Hepatic stellate cell (primary cell): ENCODE results near the gene NOS1AP.

Source experiments
- DNase-seq: peaks from one replicate; pipeline ENCODE4 v3.0.0; 2011; ENCODE audit warnings: low spot score

Gene NOS1AP

DNA sequence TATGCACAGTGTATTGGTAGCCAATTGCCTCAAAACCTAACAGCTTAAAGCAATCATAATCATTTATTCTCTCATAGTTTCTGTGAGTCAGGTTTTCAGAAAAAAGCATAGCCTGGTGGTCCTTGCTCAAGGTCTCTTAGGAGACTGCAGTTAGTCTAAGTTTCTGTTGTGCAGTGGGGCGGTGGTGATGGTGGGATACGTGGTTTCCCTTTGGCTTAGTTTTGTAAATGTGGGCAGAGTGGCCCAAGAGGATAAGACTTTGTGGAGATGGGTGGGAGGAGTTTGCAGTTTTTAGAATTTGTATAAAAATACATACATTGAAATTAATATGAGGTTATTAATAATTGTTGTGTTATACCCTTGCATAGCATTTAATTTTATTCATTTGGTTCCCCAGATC, 68.6 kb downstream of the NOS1AP start:
- DNase-seq, result no peak

DNA sequence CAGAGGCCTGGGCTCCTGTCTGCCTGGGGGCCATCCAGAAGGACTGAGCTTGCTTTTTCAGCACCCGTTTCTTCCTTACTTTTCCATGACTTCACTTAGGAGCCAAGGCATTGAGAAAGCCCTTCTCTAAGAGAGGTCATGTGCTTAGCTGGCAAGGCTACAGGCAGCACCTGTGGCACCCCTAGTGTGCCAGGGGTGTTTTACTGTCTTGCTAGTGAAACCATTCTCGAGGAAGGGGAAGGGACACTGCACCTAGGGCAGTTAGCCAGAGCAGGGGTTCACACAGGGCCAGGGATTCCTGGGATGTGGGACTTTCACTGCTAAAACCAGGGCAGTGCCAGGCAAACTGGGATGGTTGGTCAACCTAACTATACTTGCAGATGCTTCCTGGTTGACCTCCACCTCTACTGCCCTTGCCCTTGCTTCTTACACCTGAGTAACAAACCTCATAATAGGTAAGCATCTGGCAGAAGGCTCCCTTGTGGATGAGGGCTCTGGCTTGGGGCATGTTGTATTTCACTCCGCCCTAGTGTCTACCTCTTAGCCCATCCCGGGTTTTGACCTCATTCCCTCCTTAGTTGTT, 69.2 kb downstream of the NOS1AP start:
- no peak for DNase-seq

DNA sequence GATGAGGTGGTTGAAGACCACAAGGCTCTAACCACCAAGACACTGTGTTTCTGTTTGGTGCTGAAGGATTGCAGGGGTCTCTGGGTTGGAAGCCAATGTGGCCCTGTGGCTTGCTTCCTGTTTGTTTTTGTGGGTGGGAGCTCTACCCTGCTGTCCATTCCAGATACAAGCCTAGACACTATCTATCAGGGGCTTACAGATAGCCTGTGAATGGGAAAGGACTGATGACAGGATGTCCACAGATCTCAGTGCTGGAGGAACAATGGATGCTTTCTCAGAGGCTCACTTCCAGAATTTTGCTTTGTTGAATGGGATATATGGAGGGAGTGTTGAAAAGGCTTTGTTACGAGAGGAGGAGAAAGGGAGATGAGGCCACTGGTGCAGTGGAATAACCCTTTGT, 69.7 kb downstream of the NOS1AP start:
- no peak for DNase-seq

DNA sequence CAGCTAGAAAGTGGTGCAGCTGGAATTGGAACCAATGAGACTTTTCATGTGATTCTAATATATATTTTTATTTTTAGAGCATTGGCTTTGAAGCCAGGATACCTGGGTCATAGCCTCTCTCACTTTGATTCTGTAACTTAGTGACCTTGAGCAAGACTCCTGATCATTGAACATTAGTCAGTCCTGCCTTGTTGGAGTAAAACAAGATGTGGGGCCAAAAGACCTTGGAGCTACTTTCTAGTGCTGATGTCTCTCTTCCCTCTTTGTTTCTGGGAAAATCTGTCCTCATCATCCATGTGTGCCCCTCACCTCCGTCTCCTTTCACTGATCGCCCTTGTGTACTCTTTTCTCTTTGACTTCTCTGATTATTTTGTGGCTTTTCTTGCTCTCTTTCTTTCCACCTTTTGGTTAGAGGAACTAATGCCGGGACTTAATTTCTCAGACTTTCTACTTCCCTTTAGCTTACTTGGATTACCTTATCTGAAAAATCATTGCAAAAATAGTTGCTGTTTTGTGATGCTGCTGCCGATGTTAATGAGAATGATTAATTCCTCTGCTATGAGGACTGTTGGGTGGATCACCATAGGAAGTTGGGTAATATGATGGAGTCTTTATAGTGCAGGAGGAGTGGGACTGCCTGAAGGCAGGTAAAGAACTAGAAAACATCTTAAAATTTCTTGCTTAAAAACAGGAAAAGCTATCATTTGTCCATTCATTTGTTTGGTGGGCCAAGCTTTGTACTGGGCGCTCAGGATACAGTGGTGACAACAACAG, 72.0 kb downstream of the NOS1AP start:
- DNase-seq, result no peak

DNA sequence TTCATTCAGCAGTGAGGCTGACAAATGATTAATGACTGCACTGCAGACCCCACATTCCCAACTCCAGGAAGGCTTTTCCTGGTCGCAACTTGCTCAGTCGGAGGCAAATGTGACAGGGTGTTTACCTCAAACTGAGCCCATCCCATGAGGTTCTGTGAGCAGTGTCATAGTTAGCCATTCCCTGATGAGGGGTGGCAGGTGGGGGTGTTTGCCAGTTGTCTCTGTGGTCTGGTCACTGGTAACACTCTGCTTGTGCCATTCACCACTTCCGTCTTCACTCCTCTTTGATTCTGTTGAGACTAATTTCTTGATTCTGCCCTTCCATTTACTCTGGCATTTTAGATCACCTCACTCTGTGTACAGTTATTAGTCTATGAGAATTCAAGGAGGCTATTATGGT, 73.5 kb downstream of the NOS1AP start:
- no peak for DNase-seq

DNA sequence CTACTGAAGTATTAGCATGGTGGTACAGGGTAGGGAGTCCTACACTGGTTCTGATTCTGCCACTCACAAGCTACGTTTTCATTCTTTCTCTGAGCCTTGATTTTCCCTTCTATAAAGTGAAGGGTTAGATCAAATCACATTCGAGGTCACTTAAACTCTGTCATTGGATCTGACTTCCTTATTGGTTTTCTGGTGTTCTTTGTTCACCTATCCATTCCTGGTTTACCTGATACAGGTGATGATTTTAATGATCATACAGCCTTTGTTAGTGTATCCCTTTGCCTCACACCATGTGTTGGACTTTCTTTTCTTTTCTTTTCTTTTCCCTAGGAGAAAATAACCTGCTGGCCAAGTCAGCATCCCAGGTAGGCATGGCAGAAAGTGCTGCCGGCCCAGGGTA, 74.8 kb downstream of the NOS1AP start:
- DNase-seq, result no peak

DNA sequence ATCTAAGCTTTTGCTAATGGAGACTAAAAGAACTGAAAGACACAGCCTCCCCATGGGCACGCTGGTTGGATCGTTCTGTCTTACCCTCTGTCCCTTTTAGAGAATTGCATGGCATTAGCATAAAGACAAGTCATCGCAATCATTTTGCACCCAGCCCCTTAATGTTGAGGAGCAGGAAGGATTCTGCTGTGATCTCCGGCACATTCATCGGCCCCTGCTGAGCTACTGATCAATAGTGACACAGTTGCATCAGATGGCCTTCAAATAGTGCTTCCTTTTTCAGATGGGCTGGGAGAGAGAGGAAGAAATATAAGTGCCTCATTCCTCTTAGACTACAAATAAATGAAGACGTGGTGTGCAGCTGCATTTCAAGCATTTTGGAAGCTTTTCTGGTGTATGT, 75.4 kb downstream of the NOS1AP start:
- no peak for DNase-seq

DNA sequence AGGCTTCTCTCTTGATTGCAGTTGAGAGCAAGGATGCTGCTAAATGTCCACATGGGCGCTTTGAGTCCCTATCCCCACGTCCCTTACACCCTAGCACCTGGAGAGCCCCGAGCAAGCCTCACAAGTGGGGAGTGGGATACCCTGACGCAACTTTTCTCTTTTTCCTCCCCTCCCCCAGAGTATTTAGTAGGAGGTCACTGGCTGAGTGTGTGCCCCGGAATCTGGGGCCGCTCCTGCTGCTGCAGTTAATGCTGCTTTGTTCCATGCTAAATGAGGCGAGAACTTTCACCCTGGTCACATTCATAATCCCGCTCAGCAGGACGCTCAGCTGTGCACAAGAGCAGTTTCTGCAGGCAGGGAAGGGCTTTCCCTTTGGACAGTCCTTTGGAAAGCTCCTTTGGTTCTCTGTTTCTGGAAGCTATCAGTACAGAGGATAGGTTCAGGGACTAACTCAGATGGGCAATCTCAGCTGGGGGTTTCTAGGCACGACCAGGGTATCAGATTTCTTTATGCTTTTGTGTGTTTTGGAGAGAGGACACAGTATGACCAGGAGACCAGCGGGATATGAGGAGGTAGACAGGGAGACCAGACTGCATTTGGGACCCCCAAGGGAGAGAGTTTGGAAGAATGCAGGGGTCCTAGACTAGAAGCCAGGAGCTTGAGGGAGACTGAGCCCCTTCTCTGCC, 75.9 kb downstream of the NOS1AP start:
- DNase-seq, result no peak

DNA sequence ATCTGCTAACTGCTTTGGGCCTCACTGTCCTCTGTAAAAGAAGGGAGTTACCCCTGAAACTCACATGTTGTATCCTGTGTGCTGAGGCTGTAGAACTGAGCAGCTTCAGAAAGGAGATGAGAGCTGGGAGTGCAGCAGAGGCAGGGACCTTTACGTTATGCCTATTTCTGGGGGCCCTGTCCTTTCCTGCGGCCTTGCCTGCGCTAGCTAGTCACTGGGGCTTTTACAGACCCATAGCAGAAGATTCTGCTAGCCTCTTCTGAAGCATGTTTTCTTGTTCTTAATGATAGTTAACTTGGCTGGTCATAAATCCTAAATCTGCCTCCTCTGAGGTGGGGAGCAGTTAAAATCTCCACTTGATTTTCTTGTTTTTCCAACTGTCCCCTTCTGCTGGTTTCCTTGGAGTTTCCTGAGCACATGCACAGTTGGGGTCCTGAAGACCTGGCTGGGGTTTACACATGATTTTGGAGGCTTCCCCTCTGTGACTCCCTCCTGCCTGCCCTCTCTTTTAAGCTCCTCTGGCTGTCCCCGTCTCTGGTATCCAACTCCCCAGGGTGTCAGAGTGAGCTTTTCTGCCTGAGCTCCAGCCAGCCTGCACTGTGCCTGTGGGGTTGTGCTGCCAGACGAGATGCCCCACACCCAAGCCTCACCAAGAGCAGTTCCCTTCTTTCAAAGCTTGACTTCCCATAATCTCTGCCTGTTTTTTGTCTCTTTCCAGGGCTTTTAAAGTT, 76.6 kb downstream of the NOS1AP start:
- DNase-seq, result no peak

DNA sequence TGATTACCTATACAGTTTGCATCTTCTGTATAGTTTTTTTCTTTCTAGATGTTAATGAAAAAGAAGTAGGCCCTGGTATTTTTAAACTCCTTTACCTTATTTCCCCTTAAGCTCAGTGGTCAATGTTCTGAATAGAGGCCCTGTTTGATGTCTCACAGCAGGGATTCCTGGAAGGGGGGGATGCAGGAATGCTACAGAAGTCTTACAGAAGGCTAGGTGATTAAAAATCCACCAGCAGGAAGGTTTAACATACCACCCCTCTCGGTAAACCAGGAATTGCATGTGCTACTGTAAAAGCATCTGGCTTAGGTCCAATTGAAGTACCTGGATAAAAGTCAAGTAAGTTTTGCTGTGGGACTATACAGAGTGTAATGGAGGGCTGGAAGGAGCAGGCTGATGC, 78.3 kb downstream of the NOS1AP start:
- no peak for DNase-seq

DNA sequence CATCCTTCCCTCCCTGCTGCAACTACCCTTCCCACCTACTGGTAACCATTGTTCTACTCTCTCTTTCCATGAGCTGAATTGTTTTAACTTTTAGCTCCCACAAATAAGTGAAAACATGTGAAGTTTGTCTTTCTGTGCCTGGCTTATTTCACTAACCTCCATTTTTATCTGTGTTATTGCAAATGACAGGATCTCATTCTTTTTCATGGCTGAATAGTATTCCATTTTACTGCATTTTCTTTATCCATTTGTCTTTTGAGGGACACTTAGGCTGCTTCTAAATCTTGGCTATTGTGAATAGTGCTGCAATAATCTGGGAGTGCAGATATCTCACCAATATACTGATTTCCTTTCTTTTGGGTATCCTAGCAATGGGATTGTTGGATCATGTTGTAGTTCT, 80.6 kb downstream of the NOS1AP start:
- DNase-seq, result no peak

DNA sequence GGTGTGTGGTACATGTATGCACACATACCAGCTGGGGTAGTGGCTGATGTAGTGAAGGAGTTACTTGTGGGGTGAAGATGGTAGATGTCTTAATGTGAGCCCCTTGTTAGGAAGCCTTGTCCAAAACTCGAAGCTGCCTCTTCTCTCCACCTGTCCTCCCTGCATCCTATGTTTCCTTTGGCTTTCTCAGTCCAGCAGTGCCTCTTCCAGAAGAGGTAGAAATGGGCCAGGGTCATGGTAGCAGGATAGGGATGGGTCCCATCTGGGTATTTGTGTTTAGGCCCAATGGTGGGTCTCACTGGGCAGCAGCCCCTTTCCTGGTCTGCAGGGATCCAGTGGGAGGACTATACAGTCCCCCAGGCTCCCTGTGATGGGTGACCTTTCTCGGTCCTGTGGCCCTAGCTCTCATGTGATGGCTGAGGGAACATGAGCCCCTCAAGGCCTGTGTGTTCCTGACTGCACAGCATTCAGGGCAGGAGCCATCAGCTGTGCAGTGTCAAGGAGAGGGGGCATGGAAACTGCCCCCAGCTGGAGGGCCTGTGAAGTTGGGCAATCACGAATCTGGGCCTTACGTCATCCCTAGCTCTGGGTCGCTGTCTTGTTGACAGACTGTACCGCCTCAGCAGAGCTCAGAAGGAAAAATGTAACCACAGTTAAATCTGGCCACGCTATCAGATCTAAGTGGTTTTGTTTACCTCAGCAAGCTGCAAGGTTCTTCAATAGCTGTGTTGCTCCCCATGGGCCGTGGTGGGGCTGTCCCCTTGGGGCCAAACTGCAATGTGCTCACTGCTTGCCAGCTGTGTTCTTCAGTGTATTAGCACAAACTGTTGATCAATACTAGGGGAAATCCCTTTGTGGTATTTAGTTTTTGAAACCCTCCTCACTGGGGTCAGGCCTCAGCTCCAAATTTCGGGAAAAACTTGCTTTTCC, 82.7 kb downstream of the NOS1AP start:
- DNase-seq, result no peak

DNA sequence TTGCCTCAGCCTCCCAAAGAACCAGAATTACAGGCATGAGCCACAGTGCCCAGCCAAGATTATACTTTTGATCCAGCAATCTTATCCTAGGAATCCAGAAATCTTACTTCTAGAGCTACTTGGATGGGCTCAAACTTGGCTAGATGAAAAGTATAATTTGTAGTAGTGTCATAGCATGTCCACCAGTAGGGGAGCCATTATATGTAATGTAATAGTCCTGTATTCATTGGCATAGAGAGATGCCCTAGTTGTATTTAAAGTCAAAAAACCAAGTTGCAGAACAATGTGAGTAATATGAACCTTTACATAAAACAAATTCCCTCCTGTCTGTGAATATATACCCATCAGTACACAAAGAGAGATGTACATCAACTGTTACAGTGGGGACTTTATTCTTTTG, 83.9 kb downstream of the NOS1AP start:
- DNase-seq, result no peak

DNA sequence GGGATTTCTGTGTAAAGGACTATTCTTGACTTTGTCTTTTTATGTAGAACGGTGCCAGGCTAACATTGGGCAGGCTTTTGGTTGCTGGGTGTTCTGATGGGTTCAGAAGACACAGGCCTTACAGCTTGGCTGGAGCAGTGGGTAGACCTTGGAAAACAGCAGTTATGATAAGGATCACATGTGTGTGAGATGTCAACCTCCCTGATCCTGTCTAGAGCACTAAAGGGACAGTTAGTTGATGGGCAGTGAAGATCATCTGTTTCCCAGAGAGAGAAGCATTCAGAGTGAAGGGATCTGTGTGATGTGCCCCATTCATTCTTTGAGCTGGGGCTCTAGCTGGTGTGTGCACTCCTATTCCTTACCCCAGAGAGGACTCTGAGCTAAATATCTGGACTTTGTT, 88.0 kb downstream of the NOS1AP start:
- no peak for DNase-seq

DNA sequence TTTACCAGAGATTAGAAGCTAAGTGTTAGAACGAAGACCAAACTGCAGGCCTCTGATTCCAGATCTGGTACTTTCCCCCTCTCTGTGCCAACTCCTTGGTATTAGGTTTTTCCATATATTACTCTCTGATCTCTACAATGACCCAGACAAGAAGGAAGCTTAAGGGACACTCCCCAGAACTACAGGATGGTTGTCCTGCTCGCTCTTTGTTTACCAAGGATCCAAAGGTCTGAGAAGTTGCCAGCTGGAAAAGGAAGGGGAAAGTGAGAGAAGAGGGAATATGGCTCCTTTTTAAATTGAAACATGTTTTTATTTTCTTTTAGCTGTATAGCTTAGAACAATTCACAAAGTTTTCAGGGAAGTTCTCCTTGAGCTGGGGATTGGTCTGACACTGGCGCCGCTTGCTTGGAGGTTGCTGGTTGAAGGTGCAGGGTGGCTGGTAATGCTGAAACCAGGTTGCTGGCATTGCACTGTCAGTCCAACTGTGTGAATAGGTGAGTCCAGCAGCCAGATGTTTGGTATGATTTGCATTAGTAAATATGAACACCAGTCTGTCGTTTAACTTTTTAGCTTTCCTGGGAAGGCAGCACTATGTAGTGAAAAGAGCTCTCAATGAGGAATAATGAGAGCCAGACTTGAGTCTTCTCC, 89.3 kb downstream of the NOS1AP start:
- no peak for DNase-seq

DNA sequence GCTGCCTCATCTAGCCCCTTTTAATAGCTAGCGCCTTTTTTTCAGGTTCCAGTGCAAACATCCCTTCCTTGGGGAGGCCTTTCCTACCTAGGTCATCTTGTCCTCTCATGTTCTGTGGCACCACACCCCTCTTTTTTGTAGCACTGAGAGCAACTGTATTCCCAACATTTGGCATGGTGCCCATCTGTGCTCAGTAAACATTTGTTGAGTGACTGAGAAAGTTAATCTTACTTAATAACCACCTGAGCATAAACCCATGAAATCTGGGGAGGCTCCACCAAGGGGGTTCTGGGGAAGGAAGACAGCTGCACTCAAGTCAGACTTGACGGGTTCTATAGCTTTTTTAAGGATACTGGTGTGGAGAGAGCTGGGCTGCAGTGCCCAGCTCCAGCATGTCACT, 90.0 kb downstream of the NOS1AP start:
- no peak for DNase-seq

DNA sequence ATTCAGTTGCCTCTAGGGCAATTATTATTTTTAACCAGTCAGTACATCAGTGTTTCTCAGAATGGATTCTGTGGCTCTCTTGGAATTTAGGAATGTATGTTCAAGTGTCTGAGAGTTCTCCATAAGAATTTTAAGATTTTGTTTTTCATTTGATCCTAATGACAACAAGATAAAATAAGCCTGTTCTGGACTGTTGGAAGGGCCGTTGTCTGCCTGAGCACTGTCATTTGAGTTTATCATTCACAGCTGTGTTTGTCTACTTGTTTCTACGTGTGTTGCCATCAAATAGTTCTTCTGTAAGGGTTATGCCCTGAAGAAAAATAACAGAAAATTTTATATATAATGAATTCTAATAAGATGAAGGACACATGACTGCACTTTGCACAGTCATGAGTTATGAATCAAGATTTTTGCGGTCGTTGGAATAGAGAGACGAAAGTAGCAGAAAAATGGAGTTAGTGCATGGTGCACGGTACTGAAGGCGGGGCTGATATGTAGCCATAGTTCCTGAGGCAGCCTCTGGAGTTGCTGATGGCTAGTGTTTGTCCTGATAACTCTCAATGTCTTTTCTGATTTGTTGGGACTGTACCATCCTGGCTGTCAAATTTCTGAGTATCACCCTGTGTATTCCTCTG, 92.5 kb downstream of the NOS1AP start:
- DNase-seq, result no peak

DNA sequence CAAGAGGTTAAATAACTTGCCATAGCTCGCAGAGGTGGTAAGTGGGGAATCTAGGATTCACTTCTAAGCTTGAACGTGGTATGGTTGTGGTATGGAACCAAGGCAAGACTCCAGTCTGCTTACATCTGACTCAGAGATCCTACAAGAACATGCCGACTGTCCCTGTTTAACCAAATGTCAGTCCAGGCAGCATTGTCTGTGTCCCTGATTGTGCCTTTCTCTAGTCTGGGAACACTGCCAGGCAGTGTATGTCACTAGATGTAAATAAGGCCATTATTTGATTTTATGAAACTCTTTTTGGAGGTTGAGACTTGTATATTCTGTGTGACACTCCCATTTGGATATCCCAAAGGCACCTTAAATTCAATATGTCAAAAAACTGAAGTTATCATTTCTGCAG, 96.0 kb downstream of the NOS1AP start:
- no peak for DNase-seq

DNA sequence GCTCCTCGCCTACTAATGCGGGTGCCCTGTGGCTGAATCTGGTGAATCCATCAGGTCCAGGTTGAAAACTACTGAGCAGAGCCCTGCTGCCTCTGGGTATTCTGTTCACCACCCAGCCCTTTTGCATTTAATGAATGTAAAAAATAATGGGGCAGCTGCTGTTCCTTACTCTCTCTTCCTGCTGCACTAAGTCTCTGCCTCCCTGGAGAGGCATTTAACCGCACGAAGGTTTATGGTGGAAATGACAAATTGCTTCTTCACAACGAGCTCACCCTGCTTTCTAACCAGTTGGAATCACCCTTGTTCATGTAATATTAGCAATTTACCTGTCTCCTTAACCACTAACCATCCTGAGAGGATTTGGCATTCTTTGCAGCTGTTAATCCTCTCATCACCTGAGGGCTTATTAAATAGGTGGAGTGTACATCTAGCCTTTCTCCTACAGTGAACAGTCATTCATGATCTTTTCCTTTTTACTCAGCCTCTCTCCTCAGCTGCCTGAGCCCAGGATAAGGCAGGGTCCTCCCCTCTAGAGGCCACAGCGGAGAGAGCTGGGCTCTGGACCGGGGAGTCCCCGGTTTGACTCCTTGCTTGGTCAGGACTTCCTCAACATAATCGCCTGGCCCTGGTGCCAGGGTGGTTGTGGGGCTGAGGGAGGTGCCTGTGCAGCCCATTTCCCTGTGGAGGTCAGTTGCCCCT, 97.6 kb downstream of the NOS1AP start:
- no peak for DNase-seq

DNA sequence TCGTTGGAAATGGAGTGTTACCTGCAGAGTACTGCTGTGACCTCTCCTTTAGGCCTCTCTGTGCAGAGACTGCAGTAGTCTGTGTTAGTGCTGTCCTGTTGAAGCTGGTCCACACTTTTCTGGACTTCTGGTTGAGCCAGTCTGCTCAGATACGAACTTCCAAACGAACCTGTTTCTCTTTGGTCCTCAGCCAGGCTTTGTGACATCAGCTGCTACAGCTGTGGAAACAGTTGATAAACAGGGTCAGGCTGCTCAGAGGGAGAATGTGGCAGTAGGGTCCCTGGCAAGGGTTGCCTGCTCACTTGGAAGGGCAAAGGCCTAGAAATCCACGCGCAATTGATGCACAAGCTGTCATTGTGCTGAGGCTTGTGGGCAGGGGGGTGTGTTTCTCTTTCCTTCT, 98.8 kb downstream of the NOS1AP start:
- no peak for DNase-seq
